Astrocyte (in vitro differentiated cells and primary cell): ENCODE data around the gene CCDC69.

ENCODE experiments used
- EZH2 ChIP-seq: IDR thresholded peaks from 2 replicates; pipeline ENCODE4 v1.6.1; 2012; ENCODE audit warnings: mild to moderate bottlenecking, low read length, inconsistent platforms; ENCODE audit not compliant: insufficient read depth
- TF ChIP-seq, protein P1 (sequence below): IDR thresholded peaks from 2 replicates; pipeline ENCODE4 v1.5.1; 2011; ENCODE audit warnings: low read depth, mild to moderate bottlenecking, inconsistent platforms, low read length, moderate library complexity; ENCODE audit not compliant: insufficient read depth

DNA sequence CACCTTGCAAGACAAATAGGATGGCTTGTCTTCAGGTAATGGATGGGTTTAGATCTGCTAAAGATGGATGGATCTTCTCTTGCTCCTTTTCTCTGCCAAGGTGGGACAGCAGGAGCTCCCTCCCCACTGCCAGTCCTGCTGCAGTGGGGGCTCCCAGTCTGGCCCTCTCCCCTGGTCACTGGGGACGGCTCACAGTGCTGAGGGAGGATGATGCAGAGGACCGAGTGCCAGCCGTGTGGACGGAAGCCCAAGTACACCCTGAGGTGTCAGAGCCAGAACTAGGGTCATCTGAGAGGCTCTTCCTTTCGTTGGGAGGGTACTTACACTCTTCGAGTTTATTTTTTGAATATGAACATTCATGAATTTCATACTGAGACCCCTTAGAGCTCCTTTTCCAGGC, 5.7 kb downstream of the CCDC69 start:
- TF ChIP-seq, protein P1, sequence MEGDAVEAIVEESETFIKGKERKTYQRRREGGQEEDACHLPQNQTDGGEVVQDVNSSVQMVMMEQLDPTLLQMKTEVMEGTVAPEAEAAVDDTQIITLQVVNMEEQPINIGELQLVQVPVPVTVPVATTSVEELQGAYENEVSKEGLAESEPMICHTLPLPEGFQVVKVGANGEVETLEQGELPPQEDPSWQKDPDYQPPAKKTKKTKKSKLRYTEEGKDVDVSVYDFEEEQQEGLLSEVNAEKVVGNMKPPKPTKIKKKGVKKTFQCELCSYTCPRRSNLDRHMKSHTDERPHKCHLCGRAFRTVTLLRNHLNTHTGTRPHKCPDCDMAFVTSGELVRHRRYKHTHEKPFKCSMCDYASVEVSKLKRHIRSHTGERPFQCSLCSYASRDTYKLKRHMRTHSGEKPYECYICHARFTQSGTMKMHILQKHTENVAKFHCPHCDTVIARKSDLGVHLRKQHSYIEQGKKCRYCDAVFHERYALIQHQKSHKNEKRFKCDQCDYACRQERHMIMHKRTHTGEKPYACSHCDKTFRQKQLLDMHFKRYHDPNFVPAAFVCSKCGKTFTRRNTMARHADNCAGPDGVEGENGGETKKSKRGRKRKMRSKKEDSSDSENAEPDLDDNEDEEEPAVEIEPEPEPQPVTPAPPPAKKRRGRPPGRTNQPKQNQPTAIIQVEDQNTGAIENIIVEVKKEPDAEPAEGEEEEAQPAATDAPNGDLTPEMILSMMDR, result no peak
- TF ChIP-seq EZH2, result no peak
